Glutamatergic neuron (in vitro differentiated cells): Measurements from ENCODE around the gene LRCH1. TPM values are rescaled to one million over a fixed set of nuclear protein-coding genes. Genes with fewer than 3 reads are reported as not detected.

ENCODE experiments used
- DNase-seq: peaks from one replicate; pipeline ENCODE4 v3.0.0; 2022
- H3K27ac Mint-ChIP-seq: one replicate; pipeline ENCODE4 v1.8.0; 2020; ENCODE audit warnings: mild to moderate bottlenecking, mixed read lengths, inconsistent platforms; ENCODE audit not compliant: unreplicated experiment
- H3K27me3 Mint-ChIP-seq: one replicate; pipeline ENCODE4 v1.8.0; 2020; ENCODE audit warnings: mild to moderate bottlenecking, moderate library complexity, mixed read lengths, inconsistent platforms; ENCODE audit not compliant: unreplicated experiment
- H3K36me3 Mint-ChIP-seq: one replicate; pipeline ENCODE4 v1.8.0; 2020; ENCODE audit warnings: mild to moderate bottlenecking, mixed read lengths, inconsistent platforms; ENCODE audit not compliant: unreplicated experiment
- H3K4me1 Mint-ChIP-seq: one replicate; pipeline ENCODE4 v1.8.0; 2020; ENCODE audit warnings: mild to moderate bottlenecking, low read depth, mixed read lengths, inconsistent platforms; ENCODE audit not compliant: unreplicated experiment
- H3K4me3 Mint-ChIP-seq: one replicate; pipeline ENCODE4 v1.8.0; 2020; ENCODE audit warnings: mild to moderate bottlenecking, mixed read lengths, inconsistent platforms; ENCODE audit not compliant: unreplicated experiment
- H3K9me3 Mint-ChIP-seq: one replicate; pipeline ENCODE4 v1.8.0; 2020; ENCODE audit warnings: mild to moderate bottlenecking, moderate library complexity, mixed read lengths, inconsistent platforms; ENCODE audit not compliant: unreplicated experiment
- total RNA-seq: library from RNA; stranded (reverse); fragmentation: NEBNext Ultra II Directional; extraction: Animal tissue kit (Norgen Biotek cat#: 25700); gene quantifications from one replicate; pipeline ENCODE4 v1.2.1, GENCODE V29; 2021; ENCODE audit not compliant: unreplicated experiment
- TF ChIP-seq, protein P1 (sequence below): fragments of 200-600 bp; sonication (generic); IDR thresholded peaks from one replicate; pipeline ENCODE4 v1.5.0; 2021; ENCODE audit not compliant: partially characterized antibody, unreplicated experiment

Gene LRCH1
- total RNA-seq, 1 donor from 2014 or later, result 40.6 TPM

DNA sequence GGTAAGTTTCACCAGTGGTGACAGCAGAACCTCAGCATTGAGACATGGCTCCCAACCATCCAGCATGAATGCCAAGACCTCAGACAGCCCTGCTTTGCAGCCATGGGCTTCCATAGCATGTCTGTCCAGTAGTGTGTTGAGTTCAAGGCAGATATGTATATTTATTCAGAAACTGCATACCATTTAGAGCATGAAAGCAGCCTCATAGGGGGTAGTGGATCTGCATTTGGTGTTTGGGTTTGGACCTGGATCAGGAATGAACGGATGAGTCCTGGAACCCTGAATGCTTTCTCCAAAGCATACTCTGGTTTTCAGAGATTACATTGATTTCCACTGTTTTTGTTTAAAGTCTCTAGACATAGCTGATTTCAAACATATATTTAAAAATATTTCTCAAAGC, 129.7 kb downstream of the LRCH1 start:
- Mint-ChIP-seq H3K9me3 (peaks cover 2% of the 10 kb centered on the region), H3K27ac (no peak overlapping the region), H3K4me3 (no peak overlapping the region), H3K4me1 (peaks cover 12% of the 10 kb centered on the region), H3K27me3 (no peaks in the 10 kb centered on the region), H3K36me3 (no peaks in the 10 kb centered on the region)
- DNase-seq, result no peak
- TF ChIP-seq, protein P1, sequence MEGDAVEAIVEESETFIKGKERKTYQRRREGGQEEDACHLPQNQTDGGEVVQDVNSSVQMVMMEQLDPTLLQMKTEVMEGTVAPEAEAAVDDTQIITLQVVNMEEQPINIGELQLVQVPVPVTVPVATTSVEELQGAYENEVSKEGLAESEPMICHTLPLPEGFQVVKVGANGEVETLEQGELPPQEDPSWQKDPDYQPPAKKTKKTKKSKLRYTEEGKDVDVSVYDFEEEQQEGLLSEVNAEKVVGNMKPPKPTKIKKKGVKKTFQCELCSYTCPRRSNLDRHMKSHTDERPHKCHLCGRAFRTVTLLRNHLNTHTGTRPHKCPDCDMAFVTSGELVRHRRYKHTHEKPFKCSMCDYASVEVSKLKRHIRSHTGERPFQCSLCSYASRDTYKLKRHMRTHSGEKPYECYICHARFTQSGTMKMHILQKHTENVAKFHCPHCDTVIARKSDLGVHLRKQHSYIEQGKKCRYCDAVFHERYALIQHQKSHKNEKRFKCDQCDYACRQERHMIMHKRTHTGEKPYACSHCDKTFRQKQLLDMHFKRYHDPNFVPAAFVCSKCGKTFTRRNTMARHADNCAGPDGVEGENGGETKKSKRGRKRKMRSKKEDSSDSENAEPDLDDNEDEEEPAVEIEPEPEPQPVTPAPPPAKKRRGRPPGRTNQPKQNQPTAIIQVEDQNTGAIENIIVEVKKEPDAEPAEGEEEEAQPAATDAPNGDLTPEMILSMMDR, result no peak

DNA sequence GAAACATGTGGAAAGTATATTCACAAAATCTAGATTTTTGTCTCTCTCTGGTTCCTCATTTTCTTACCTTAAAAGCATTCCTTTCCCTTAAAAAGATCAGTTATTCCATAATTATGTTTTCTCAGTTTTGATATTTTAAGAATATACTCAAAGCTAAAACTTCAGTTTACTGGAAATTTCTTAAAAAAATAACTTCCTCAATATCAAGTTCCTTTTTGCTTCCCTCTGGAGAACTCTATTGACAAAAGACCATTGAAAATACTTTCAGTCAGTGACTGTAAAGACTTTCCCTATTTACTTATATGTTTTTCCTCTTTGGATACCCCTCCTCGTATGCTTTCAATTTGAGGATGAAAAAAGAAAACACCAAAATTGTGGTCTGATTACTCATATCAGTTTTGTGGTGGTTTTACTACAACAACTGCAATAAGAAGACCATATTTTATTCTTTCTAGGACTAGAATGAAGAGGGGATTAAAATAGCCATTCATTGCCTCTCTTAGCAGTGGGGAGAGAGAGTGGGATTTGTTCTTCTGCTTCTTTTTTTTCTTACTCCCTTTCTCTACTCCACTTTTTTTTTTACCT, 130.8 kb downstream of the LRCH1 start:
- no peak for DNase-seq
- no peak overlapping the region for H3K27ac Mint-ChIP-seq
- H3K4me3 Mint-ChIP-seq, result no peak overlapping the region
- peaks cover 2% of the 10 kb centered on the region for H3K9me3 Mint-ChIP-seq
- TF ChIP-seq, protein P1, result no peak
- no peaks in the 10 kb centered on the region for H3K36me3 Mint-ChIP-seq
- H3K27me3 Mint-ChIP-seq, result no peaks in the 10 kb centered on the region
- H3K4me1 Mint-ChIP-seq, result peaks cover 13% of the 10 kb centered on the region

DNA sequence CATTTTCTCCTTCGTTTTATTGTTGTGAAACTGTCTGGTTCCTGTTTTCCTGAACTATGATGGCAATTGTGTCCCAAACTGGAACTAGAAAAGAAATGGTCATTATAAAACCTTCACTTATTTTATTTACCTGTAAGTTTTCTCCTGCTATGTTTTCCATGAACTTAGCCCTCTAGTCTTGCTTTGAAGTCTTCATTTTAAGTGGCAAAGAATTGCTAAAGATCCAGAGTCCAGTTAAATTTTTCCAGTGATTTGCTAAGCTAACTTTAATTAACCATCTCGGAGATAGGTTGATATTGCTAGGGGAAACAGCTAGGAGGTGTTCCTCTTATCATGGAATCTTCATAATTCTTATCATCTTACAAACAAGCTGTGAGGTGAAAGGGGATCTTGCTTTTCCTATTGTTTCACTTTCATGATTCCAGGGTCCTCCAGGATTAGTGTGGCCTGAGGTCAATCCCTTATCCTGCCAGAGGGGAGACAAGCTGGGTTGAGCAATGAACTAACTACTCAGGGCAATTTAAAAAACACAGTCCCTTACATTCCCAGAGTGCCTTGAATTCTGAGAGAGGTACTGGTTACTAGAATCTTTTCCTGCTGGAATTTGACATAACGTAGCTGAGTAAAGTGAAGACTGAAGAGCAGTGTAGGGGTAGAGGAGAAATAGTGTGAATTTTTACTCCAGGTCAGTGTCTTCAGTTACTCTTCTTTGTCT, 131.5 kb downstream of the LRCH1 start:
- H3K36me3 Mint-ChIP-seq, result no peaks in the 10 kb centered on the region
- H3K27me3 Mint-ChIP-seq, result no peaks in the 10 kb centered on the region
- H3K9me3 Mint-ChIP-seq, result peaks cover 2% of the 10 kb centered on the region
- TF ChIP-seq, protein P1, result no peak
- H3K4me1 Mint-ChIP-seq, result peaks cover 13% of the 10 kb centered on the region
- no peak overlapping the region for H3K27ac Mint-ChIP-seq
- no peak for DNase-seq
- H3K4me3 Mint-ChIP-seq, result no peak overlapping the region

DNA sequence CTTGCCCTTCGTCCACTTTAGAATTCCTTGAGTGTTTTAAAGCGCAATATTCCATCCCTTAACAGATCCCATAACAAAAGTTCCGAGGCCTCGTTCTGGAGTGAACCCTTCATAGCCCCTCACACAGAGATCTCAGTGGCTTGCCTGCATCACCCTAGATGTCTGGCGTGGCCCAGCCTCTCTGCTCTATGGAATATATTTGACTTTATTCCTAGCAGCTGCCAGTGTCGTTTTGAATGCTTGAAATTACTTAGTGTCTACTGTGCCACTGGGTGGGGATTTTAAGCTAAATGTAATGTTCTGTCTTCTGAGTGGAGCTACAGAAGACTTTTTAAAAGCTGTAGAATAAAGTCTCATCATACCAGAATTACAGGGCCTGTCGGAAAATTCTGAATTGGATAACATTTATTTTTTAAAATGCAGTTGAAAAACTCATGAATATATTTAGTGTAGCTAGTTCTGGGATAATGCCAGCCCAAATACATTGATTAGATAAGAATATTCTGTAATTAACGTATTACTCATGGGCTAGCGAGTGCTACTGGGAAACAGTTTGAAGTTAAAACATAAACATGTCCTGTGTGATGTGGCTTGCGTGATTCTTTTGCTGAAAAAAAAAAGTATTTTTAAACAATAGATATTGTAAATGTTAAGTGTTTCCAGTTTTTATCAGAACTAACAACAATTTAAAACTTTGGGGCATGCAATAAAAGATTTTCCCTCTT, 132.2 kb downstream of the LRCH1 start:
- H3K9me3 Mint-ChIP-seq, result peaks cover 2% of the 10 kb centered on the region
- DNase-seq, result no peak
- no peaks in the 10 kb centered on the region for H3K27me3 Mint-ChIP-seq
- no peak overlapping the region for H3K4me3 Mint-ChIP-seq
- peaks cover 13% of the 10 kb centered on the region for H3K4me1 Mint-ChIP-seq
- H3K36me3 Mint-ChIP-seq, result no peaks in the 10 kb centered on the region
- no peak overlapping the region for H3K27ac Mint-ChIP-seq
- TF ChIP-seq, protein P1, result no peak

DNA sequence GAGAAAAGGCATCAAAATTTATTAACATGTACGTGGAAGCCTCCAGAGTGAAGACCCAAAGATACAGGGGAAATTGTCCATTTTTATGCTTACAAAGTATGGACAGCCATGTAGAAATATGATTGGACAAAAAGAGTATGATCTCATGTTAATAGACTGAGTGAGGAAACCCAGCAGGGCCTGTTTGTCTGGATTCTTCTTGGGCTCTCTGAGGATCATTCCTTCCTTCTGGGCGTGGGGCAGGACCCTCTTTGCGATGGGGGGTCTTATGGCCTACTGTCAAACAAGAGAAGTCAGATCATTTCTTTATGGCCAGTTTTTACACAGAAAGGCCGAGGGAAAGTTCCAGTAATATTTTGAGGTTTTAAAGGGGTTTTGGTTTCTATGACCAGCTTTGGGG, 133.2 kb downstream of the LRCH1 start:
- H3K4me1 Mint-ChIP-seq, result peaks cover 19% of the 10 kb centered on the region
- no peaks in the 10 kb centered on the region for H3K27me3 Mint-ChIP-seq
- H3K9me3 Mint-ChIP-seq, result peaks cover 2% of the 10 kb centered on the region
- peak overlapping the region; percentile 23 for H3K27ac Mint-ChIP-seq
- TF ChIP-seq, protein P1, result no peak
- H3K4me3 Mint-ChIP-seq, result no peak overlapping the region
- H3K36me3 Mint-ChIP-seq, result no peaks in the 10 kb centered on the region
- DNase-seq, result no peak
